H54 (cell line): ENCODE measurements around the gene NEURL2.

Experiments
- DNase-seq: peaks from one replicate; pipeline ENCODE4 v3.0.0; 2011; ENCODE audit warnings: low spot score, mixed read lengths; ENCODE audit not compliant: insufficient read length
- FAIRE-seq: peaks from 3 replicates; lab custom pipeline; 2011; peaks lifted over from hg19 to GRCh38; lab: Jason Lieb, UNC
- POLR2A ChIP-seq: IDR thresholded peaks from 2 replicates; pipeline ENCODE4 v1.6.1; 2011; ENCODE audit warnings: low read depth, mild to moderate bottlenecking, low read length

NEURL2 gene

DNA sequence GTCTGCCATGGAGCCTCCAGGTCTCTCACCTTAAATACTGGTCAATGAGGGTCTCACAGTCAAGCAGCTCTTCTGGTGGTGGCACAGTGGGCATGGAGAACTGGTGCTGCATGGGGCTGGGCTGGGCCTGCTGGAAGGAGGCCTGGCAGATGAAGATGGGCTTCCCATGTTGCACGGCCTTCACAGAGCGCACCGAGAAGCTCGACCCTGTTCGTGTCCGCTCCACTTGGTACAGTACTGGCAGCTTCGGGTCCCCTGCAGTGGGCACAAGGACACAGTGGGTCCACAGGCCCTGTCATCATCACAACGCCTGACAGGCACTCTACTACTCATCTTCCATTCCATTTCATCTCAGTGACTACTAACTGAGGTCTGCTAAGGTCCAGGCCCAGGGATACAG is 42.6 kb downstream of the NEURL2 start:
- no peak for TF ChIP-seq POLR2A
- DNase-seq (no peak), FAIRE-seq (no peak)

DNA sequence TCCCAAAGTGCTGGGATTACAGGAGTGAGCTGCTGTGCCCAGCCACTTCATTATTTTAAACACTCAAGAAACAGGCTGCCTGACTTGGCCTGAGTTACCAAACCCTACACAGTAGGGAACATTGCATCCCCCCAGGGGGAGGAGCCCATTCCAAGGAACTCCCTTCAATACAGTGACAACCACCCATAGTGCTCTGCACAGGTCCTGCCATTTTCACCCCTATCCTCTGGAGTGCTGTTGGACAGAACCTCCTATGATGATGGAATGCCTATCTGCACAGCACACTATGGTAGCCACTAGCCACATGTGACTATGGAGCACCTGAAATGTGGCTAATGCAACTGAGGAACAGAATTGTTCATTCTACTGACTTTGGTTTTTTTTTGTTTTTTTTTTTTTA is 45.6 kb downstream of the NEURL2 start:
- no peak for DNase-seq
- FAIRE-seq: no peak
- TF ChIP-seq POLR2A: no peak

DNA sequence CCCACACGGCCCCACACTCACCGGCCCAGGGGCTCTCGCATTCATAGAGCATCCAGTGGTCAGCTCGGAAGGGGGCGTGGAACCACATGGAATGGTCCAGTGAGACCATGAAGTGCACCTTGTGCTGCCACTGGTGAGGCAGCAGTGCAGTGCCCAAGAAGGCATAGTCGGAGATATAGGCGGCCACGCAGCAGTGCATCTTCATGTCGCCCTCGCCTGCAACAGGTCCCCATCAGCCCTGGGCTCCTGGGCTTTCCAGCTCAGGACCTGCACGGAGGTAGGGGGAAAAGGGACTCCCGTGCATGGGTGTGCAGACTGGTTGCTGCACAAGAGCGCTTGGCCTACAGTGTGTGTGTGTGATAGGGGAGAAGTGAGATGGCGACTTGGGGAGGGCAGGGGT is 47.5 kb downstream of the NEURL2 start:
- DNase-seq (no peak), FAIRE-seq (no peak)
- TF ChIP-seq POLR2A: no peak

- FAIRE-seq (no peak), DNase-seq (no peak)
- TF ChIP-seq POLR2A: no peak
These were observed 48.7 kb downstream of the NEURL2 start for GRCh38 chr20:45842169-45842812.

DNA sequence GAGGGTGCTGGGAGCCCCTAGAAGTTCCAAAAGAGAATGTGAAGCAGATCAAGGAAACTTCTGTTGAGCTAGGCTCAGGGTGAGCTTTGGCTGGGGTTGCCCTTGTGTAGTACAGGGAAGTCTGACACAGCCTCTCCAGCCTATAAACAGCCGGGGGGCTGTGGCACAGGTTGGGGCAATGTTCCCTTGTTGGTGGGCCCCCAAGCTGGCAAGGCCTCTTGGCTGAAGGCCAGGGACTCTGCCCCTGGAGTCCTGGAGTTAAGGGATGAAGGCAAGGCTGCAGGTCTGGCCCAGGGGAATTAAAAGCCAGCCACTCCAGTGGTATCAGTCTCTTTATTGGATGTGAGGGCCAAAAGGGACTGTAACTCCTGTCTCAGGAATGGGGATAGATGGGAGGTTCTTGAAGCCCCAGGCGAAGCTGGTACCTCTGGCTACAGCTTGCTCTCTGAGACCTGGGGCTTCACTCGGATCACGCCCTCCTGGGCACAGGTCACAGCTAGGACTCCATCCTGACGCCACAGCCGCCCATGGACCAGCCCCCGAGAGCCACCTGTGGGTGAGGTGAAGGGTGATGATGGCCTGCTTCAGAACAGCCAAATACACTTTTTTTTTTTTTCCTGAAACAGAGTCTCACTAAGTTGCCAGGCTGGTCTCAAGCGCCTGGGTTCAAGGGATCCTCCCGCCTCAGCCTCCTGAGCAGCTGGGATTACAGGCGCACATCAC is 49.4 kb downstream of the NEURL2 start:
- no peak for TF ChIP-seq POLR2A
- DNase-seq (no peak), FAIRE-seq (no peak)

DNA sequence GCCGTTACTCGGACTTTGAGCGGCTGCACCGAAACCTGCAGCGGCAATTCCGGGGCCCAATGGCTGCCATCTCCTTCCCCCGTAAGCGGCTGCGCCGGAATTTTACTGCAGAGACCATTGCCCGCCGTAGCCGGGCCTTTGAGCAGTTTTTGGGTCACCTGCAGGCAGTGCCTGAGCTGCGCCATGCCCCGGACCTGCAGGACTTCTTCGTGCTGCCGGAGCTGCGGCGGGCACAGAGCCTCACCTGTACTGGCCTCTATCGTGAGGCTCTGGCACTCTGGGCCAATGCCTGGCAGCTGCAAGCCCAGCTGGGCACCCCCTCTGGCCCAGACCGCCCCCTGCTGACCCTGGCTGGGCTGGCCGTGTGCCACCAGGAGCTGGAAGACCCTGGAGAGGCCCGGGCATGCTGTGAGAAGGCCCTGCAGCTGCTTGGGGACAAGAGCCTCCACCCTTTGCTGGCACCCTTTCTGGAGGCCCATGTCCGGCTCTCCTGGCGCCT is 50.3 kb downstream of the NEURL2 start:
- FAIRE-seq (no peak), DNase-seq (no peak)
- TF ChIP-seq POLR2A: no peak
